Colonic mucosa (tissue), 4 donors: ENCODE results near the gene ABCG1. TPM values are rescaled to one million over a fixed set of nuclear protein-coding genes. Genes with fewer than 3 reads are reported as not detected.
A peak's percentile ranks its signal among the peaks of the same experiment; 100 is the strongest.

Source experiments
- DNase-seq: peaks from one replicate; pipeline ENCODE4 v3.0.0-alpha.2; 2020
- H3K27ac ChIP-seq: fragments of 200-600 bp; one replicate; pipeline ENCODE4 v1.8.0; 2021
- H3K27me3 ChIP-seq: fragments of 200-600 bp; one replicate; pipeline ENCODE4 v1.8.0; 2021
- H3K36me3 ChIP-seq: fragments of 200-600 bp; one replicate; pipeline ENCODE4 v1.8.0; 2021
- H3K4me1 ChIP-seq: fragments of 200-600 bp; one replicate; pipeline ENCODE4 v1.8.0; 2021; ENCODE audit warnings: mild to moderate bottlenecking
- H3K4me3 ChIP-seq: fragments of 200-600 bp; one replicate; pipeline ENCODE4 v1.8.0; 2021
- H3K9ac ChIP-seq, 2 donors: one replicate each; pipeline ENCODE4 v1.7.0; 2013; ENCODE audit warnings: control low read depth in 2 of 2, low read depth in 2 of 2, low read length in 2 of 2
- H3K9me3 ChIP-seq: fragments of 200-600 bp; one replicate; pipeline ENCODE4 v1.8.0; 2021
- intact Hi-C: fragments of 100-400 bp; cut with DNase I; formaldehyde crosslinking; loops from one replicate; pipeline ENCODE4 v1.14.1; 2022
- total RNA-seq, 2 donors: library from RNA; stranded (reverse); fragmentation: NEBNext Ultra II Directional in 1 of 2; extraction: Animal tissue kit (Norgen Biotek cat#: 25700) in 1 of 2; gene quantifications; one replicate each; pipeline ENCODE4 v1.2.1, GENCODE V29; 2021
- TF ChIP-seq, protein P1 (sequence below): fragments of 200-600 bp; IDR thresholded peaks from one replicate; pipeline ENCODE4 v1.8.0; 2022; ENCODE audit warnings: antibody characterized with exemption, mild to moderate bottlenecking
- donor health status: healthy.
- donor health status: DM: no; HTN: no; CAD: no.
- donor health status: DM: no; HTN: no; CAD: no.

ABCG1 gene
- total RNA-seq, 2 donors from 2014 or later, result 13.8 to 60.0 TPM

DNA sequence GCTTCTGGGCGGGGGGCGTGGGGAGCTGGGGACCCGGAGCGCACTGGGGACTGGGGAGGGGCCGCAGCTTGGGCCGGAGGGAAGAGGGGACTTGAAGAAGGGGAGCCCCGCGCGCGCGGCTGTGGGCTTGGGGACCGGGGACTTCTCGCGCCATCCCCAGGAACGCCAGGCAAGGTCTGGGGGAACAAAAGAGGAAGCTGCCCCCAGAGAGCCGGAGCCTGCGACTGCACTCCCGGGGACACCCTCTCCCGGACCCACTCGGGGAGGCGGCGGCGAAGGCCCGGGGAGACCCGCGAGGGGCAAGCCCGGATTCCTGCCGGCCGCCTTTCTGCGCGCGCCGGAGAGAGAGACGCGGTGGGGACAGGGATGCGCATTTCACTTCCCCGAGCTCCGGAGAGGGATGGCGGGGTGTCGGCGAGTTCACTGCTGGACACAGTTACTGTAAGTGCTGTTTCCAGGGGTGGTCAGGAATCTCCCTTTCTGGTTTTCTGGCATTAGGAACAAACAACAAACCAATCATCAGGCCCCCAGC, 732 bp downstream of the ABCG1 start:
- H3K4me3 ChIP-seq, result peak overlapping the region; percentile 77
- H3K27ac ChIP-seq, result peak overlapping the region; percentile 38
- intact Hi-C loops, result no loop called here
- H3K9me3 ChIP-seq, result no peaks in the 10 kb centered on the region
- DNase-seq, result no peak
- no peaks in the 10 kb centered on the region for H3K36me3 ChIP-seq
- no peaks in the 10 kb centered on the region for H3K27me3 ChIP-seq
- TF ChIP-seq, protein P1, sequence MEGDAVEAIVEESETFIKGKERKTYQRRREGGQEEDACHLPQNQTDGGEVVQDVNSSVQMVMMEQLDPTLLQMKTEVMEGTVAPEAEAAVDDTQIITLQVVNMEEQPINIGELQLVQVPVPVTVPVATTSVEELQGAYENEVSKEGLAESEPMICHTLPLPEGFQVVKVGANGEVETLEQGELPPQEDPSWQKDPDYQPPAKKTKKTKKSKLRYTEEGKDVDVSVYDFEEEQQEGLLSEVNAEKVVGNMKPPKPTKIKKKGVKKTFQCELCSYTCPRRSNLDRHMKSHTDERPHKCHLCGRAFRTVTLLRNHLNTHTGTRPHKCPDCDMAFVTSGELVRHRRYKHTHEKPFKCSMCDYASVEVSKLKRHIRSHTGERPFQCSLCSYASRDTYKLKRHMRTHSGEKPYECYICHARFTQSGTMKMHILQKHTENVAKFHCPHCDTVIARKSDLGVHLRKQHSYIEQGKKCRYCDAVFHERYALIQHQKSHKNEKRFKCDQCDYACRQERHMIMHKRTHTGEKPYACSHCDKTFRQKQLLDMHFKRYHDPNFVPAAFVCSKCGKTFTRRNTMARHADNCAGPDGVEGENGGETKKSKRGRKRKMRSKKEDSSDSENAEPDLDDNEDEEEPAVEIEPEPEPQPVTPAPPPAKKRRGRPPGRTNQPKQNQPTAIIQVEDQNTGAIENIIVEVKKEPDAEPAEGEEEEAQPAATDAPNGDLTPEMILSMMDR, result no peak
- peaks cover 6% of the 10 kb centered on the region for H3K4me1 ChIP-seq
- H3K9ac ChIP-seq, result peak overlapping the region; percentile 73 to 76

DNA sequence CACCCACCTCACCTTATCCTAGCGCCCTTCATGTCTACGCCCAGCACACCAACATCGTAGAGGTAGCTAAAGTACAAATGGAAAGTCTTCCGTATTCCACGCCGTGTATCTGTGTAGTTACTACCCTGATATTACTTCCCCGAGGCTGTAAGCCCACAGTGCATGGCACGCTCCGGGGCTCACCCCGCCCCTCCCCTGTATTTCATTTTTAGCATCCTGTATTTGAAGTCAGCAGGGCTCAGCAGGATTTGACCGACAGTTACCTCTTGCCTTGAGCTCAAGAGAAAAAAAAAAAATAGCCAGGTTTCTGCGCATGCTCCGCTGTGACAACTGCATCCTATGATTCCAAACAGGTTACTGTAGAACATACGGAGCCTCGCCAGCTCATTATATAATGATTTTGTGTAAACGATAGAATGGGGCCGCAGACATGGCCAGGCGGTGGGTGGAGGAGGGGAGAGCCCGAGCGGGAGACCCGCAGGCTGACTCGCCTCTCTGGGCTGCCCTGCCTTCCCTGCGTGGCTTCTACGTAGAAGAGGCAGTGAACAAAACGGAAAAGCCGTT, 1.3 kb downstream of the ABCG1 start:
- Histone ChIP-seq H3K9me3 (no peaks in the 10 kb centered on the region), H3K27ac (peak overlapping the region; percentile 38), H3K4me3 (peak overlapping the region; percentile 77), H3K4me1 (peaks cover 6% of the 10 kb centered on the region), H3K27me3 (no peaks in the 10 kb centered on the region), H3K9ac (peak overlapping the region; percentile 73 to 76), H3K36me3 (no peaks in the 10 kb centered on the region)
- TF ChIP-seq, protein P1, result no peak
- intact Hi-C loops, result no loop called here
- DNase-seq, result peak; percentile 75

DNA sequence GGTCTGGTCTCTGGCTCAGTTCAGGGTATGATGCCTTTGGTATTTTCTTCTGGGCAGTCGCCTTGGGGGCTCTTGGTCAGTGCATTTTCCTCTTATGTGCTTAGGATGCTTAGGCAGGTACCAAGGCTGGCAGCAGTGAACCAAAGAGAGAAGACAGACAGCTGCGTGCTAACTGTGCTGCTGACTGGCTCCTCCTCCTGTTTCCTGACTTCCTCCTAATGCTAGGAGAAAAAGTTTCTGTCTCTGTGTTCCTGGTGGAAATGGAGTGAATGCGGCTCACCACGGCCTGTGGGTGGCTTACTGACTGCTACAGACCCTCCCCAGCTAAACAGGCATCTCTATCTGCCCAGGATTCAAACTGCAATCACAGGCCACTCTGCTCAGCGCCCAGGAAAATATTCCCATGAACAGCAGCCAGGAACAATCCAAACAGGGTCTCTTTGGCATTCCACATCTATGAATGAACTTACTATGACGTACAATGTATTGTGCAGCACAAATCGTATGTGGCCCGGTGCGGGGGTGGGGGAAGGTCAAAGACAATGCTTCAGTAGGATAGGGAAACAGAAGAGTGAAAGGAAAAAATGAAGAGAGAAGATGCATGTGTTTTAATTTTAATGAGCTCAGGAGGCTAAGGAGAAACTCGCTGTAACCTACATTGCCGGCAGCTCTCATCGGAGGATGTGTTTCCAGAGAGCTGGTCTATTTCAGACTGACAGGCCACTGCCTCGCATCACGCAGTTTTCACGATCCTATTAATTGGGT, 2.8 kb downstream of the ABCG1 start:
- intact Hi-C loops, result no loop called here
- H3K27ac ChIP-seq, result peak overlapping the region; percentile 11
- TF ChIP-seq, protein P1, result no peak
- H3K9me3 ChIP-seq, result no peaks in the 10 kb centered on the region
- no peaks in the 10 kb centered on the region for H3K27me3 ChIP-seq
- no peak overlapping the region for H3K4me3 ChIP-seq
- no peaks in the 10 kb centered on the region for H3K36me3 ChIP-seq
- no peak for DNase-seq
- H3K9ac ChIP-seq, result peak overlapping the region in 1 of 2 donors; percentile 48
- peaks cover 6% of the 10 kb centered on the region for H3K4me1 ChIP-seq

DNA sequence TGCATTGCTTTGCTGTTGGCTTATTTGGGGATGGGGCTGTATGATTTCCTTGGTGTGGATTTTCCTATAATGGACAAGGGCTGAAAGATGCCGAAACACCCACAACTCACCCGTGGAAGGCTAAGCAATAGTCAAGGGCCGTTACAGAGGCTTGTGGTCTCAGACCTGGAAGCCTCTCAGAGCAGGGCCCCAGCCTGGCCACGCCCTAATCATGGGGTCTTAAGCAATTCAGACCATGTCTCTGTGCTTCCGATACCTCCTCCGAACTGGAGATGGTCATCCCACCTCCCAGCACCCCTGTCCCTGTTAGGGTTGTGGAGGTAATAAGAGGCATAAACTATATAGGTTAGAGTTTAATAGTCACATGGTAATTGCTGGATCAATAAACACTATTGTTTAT, 3.4 kb downstream of the ABCG1 start:
- Histone ChIP-seq H3K4me3 (no peak overlapping the region), H3K4me1 (peaks cover 6% of the 10 kb centered on the region), H3K9me3 (no peaks in the 10 kb centered on the region), H3K36me3 (no peaks in the 10 kb centered on the region), H3K27me3 (no peaks in the 10 kb centered on the region), H3K27ac (no peak overlapping the region), H3K9ac (no peak overlapping the region)
- TF ChIP-seq, protein P1, result no peak
- intact Hi-C loops, result no loop called here
- no peak for DNase-seq

DNA sequence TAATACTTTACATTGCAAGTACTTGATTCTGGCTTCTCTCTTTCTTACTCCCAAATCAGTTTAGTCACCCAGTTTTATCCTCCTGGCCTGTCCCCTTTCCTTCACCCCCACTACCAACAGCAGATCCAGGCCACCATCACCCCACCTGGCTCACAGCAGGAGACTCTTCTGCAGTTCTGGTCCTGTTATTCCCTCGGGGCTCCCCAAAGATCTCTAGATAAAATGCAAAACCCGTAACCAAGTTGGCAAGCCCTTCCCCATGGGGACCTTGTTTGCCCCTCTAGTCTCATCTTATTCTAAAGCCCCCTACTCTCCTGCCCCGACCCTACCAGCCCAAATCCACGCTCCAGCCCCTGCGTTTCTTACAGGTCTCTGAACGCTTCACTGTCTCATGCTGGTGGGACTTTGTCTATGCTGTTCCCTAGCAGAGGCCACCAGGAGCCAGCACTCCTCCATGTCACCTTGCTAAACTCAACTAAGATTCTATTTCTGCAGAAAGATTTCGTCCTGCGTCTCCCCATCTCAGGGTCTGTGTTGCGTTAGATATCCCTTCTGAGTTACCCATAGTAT, 4.0 kb downstream of the ABCG1 start:
- H3K4me3 ChIP-seq, result no peak overlapping the region
- H3K9ac ChIP-seq, result no peak overlapping the region
- peaks cover 6% of the 10 kb centered on the region for H3K4me1 ChIP-seq
- no peaks in the 10 kb centered on the region for H3K36me3 ChIP-seq
- intact Hi-C loops, result no loop called here
- no peak overlapping the region for H3K27ac ChIP-seq
- TF ChIP-seq, protein P1, result no peak
- no peak for DNase-seq
- H3K9me3 ChIP-seq, result no peaks in the 10 kb centered on the region
- no peaks in the 10 kb centered on the region for H3K27me3 ChIP-seq
